GM12875 (cell line): ENCODE results near the gene PHYKPL.

Source experiments
- H3K4me3 ChIP-seq: one replicate; pipeline ENCODE4 v1.5.1; 2011; ENCODE audit warnings: low read depth, low read length, control low read depth
- TF ChIP-seq, protein P1 (sequence below): IDR thresholded peaks from 2 replicates; pipeline ENCODE4 v1.5.1; 2011; ENCODE audit warnings: low read depth, mild to moderate bottlenecking, control low read depth, inconsistent platforms, low read length, moderate library complexity, borderline replicate concordance; ENCODE audit not compliant: insufficient read depth

The PHYKPL gene

DNA sequence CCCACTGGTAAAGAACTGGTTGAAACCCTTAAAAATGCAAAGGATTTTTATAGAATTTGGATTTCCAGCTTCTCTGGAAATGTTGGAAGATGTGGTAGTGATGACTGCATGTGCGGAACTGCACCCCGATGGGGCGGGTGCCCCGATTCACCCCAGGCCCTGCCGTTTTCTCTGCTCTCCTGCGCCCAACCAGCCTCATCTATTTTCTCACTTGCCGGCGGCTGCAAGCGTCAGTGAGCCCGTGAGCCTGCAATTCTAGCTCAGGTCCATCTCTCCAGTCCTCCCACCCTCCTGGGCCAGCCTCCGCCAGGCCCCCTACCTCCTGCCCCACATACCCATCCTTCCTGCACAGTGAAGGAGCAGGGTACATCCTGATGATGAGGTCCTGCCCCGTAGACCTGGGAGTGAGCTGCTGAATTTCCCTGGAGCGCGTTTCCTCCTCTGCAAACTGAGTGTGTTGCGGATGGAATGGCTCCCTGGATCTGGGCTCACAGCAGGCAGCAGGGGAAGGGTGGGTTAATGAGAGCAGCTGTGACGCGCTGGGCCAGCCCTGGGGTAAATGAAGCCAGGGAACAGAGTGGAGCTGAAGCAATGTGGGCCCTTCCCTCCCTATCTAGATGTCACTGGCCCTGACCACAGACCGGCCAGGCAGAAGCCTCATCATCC lies 45.9 kb upstream of the PHYKPL start:
- TF ChIP-seq, protein P1, sequence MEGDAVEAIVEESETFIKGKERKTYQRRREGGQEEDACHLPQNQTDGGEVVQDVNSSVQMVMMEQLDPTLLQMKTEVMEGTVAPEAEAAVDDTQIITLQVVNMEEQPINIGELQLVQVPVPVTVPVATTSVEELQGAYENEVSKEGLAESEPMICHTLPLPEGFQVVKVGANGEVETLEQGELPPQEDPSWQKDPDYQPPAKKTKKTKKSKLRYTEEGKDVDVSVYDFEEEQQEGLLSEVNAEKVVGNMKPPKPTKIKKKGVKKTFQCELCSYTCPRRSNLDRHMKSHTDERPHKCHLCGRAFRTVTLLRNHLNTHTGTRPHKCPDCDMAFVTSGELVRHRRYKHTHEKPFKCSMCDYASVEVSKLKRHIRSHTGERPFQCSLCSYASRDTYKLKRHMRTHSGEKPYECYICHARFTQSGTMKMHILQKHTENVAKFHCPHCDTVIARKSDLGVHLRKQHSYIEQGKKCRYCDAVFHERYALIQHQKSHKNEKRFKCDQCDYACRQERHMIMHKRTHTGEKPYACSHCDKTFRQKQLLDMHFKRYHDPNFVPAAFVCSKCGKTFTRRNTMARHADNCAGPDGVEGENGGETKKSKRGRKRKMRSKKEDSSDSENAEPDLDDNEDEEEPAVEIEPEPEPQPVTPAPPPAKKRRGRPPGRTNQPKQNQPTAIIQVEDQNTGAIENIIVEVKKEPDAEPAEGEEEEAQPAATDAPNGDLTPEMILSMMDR = no peak
- no peak overlapping the region for H3K4me3 ChIP-seq

DNA sequence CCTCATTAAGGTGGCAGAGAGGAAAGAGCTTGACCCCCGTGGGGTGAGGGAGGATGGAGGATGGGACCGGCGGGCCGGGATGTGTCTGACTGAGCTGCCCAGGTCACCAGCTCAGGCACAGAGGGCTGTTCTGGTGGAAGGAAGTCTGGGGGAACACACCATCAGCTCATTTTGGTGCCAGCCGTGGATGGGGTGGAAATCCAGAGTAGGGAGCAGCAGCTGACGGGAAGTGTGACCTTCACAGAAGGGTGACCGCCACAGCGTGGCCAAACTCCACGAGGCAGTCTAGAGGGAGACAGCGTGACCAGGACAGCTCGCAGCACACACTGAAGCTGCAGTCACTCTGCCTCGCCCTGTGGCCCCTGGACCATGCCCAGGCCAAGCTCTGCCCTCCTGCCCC lies 45.3 kb upstream of the PHYKPL start:
- TF ChIP-seq, protein P1 = no peak
- no peak overlapping the region for H3K4me3 ChIP-seq

DNA sequence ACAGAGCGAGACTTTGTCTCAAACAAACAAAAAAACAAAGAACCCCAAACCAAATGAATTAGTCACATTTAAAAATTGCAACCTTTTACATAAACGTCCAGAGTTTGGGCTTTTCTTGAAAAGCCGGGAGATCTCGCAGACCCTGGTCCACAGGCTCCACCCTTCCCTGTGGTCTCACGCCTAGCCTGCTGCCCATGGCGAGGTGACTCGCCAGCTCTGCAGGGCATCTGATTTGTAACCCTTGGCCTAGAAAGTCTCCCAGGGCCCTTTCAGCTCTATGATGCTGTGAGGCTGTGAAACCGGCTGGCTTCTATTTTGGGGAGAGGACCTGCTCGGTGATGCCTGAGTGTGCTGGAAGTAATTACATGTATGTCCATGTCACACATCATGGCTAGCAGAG lies 44.7 kb upstream of the PHYKPL start:
- TF ChIP-seq, protein P1 = no peak
- H3K4me3 ChIP-seq = no peak overlapping the region

DNA sequence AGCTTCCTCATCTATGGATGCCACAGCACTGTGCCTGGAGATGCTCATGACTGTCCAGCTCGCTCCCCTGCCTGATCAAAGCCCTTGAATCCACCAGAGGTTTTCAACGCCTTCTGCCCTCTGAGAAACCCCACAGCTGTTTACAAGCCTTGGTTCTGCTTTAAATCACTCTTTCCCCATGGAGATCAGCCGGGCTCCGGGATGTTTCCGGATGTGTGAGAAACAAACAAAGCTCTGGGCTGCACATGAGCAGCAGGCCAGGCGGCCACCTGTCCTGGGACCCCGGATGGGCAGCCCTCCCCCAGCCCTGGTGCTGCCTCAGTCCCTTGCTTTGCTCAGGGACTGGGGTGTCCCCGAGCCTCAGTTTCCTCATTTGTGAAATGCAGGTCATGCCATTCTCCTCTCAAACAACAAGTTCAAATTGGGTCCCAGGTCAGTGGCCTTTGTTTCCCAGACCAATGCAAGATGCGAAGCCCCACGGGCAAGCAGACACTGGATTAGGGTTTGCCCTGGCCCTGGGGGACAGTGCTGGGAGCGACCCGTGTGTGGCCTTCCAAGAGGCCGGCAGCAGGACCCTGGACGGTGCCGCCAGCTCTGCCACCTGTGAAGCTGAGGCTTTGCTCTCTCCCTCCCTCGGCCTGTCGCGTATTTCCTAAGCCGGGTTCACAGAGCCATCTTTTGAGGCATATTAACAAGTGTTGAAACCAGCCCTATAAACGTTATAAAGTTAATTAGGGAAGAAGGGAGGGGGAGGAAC lies 42.4 kb upstream of the PHYKPL start:
- TF ChIP-seq, protein P1 = no peak
- no peak overlapping the region for H3K4me3 ChIP-seq

DNA sequence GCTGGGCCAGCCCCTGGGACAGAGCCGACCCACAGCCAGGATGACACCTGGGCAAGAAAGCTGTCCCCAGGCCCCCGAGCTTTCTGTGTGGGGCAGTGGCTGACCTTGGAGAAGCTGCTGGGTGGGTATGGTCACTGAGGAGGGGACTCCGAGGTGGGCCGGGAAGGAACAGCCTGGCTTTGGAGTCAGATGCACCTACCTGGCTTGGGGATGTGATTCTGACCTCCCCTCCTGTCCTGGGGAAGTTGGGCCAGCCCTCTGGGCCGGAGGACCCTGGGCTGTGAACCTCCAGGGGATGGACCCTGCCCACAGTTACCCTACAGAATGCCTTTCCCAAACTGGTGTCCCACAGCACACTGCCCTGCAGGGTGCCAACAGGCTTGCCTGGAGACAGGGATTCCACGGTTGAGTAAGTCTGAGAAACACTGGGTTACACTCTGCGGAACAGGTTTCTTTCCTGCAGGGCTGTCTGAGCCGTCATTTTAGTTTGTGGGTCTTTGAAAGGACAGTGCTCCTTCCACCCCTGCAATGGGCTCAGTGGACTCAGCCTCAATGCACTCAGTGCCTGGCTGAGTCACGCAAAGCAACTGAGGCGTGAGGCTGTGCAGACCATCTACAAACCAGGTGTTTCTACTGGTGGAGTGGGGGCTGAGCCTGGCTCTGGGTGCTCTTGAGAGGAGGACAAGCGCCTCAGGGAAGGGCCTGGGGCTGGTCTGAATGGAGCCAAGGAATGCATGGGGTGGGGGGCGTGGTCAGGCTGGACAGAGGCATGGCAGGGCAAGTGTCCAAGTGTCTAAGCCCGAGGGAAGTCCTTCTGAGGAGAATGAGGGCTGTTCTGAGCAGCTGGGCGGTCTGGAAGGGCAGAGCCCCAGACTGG lies 41.3 kb upstream of the PHYKPL start:
- H3K4me3 ChIP-seq = no peak overlapping the region
- TF ChIP-seq, protein P1 = no peak

DNA sequence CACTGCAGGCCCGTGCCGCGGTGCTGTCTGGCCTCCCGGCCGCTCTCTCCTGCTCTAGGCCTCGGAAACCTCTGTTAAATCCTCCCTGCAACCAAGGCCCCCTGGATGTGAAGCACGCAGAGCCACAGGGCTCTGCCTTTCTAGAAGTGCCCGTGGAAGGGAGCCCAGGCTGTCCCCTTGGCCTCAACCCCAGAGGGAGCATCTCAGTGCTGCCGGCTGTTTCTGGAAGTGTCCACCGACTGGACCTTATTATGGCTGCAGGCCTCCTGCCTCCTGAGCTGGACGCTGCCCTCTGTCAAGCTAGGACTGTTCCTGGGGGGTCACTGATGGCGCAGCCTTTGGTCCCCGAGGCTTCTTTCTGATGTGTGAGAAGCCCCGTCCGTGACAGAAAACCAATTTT lies 40.4 kb upstream of the PHYKPL start:
- TF ChIP-seq, protein P1 = no peak
- H3K4me3 ChIP-seq = no peak overlapping the region
